Naive B cell (primary cell): ENCODE results near the gene ESR1. TPM values are rescaled to one million over a fixed set of nuclear protein-coding genes. Genes with fewer than 3 reads are reported as not detected.

Experiments used
- ATAC-seq, 2 donors: fragments of 150-1000 bp; cut with Tn5 transposase; 2 replicates each; pipeline ENCODE4 v1.10.0; 2021; ENCODE audit warnings: low read depth in 2 of 2, mild to moderate bottlenecking in 2 of 2, moderate library complexity in 2 of 2
- DNase-seq: peaks from one replicate; pipeline ENCODE4 v3.0.0; 2022
- H3K27ac Mint-ChIP-seq, 6 donors: one replicate each; pipeline ENCODE4 v1.8.0; 2020 to 2022; ENCODE audit warnings: mild to moderate bottlenecking in 6 of 6, mixed read lengths in 6 of 6, moderate library complexity in 5 of 6, inconsistent platforms in 2 of 6
- H3K27me3 Mint-ChIP-seq, 3 donors: one replicate each; pipeline ENCODE4 v1.8.0; 2021 to 2022; ENCODE audit warnings: mixed read lengths in 3 of 3, mild to moderate bottlenecking in 1 of 3
- H3K36me3 Mint-ChIP-seq, 2 donors: one replicate each; pipeline ENCODE4 v1.8.0; 2020 to 2022; ENCODE audit warnings: mixed read lengths in 2 of 2, inconsistent platforms in 1 of 2, mild to moderate bottlenecking in 1 of 2
- H3K4me1 Mint-ChIP-seq, 3 donors: one replicate each; pipeline ENCODE4 v1.8.0; 2020 to 2022; ENCODE audit warnings: mixed read lengths in 3 of 3, inconsistent platforms in 1 of 3, mild to moderate bottlenecking in 1 of 3, moderate library complexity in 1 of 3
- H3K4me3 Mint-ChIP-seq, 8 donors: one replicate each; pipeline ENCODE4 v1.8.0; 2020 to 2022; ENCODE audit warnings: mild to moderate bottlenecking in 8 of 8, mixed read lengths in 8 of 8, moderate library complexity in 8 of 8, inconsistent platforms in 2 of 8
- H3K9me3 Mint-ChIP-seq, 7 donors: one replicate each; pipeline ENCODE4 v1.8.0; 2020 to 2022; ENCODE audit warnings: mixed read lengths in 7 of 7, mild to moderate bottlenecking in 5 of 7, inconsistent platforms in 2 of 7, moderate library complexity in 1 of 7
- polyA plus RNA-seq, 6 donors: library from polyadenylated mRNA; unstranded; fragments of 300-500 nt; fragmentation: Illumina TruSeq; gene quantifications; one replicate each; pipeline ENCODE4 v1.2.3, GENCODE V29; 2021; ENCODE audit warnings: low read depth in 6 of 6

The ESR1 gene
- under 1 TPM in 4 of 6 donors, not detected in 2; 0.06 to 0.26 (median 0.17) TPM for polyA plus RNA-seq

- peaks cover 15 to 27% (median 19%) of the 10 kb centered on the region in 3 donors for H3K4me1 Mint-ChIP-seq
Observed at GRCh38 chr6:151807513-151808370, at the start of gene ESR1. TSS of gene ESR1 (plus strand) at chr6:151807682. CDS start at chr6:151807913, 231 bp downstream.

GRCh38 chr6:151760486-151760885 is 47.0 kb upstream of the ESR1 start:
- H3K4me1 Mint-ChIP-seq = peaks cover 10 to 25% (median 17%) of the 10 kb centered on the region in 3 donors

More at GRCh38 chr6:151807513-151808370, at the start of gene ESR1:
- peak; percentile 72 to 73 for ATAC-seq
- peak; percentile 8 for DNase-seq
- H3K27me3 Mint-ChIP-seq = peaks cover 36 to 62% (median 40%) of the 10 kb centered on the region in 3 donors
- peaks cover 0 to 5% (median 2%) of the 10 kb centered on the region in 7 donors for H3K9me3 Mint-ChIP-seq
- peak within 1 kb of the TSS in 2 of 6 donors; percentile 25 to 65 for H3K27ac Mint-ChIP-seq
- H3K4me3 Mint-ChIP-seq = peak within 1 kb of the TSS; percentile 74 to 88 (median 83)
- H3K36me3 Mint-ChIP-seq = no peaks in the 10 kb centered on the region

GRCh38 chr6:151761851-151762250 is 45.6 kb upstream of the ESR1 start:
- Mint-ChIP-seq H3K36me3 (no peaks in the 10 kb centered on the region), H3K9me3 (no peaks in the 10 kb centered on the region), H3K27me3 (peaks cover 0 to 8% (median 8%) of the 10 kb centered on the region in 3 donors), H3K27ac (no peak overlapping the region), H3K4me1 (peaks cover 10 to 25% (median 17%) of the 10 kb centered on the region in 3 donors), H3K4me3 (no peak overlapping the region)
- ATAC-seq = no peak
- DNase-seq = no peak

More at GRCh38 chr6:151760486-151760885, 47.0 kb upstream of the ESR1 start:
- Mint-ChIP-seq H3K36me3 (no peaks in the 10 kb centered on the region), H3K27me3 (peaks cover 0 to 8% (median 6%) of the 10 kb centered on the region in 3 donors), H3K4me3 (peak overlapping the region in 1 of 8 donors; percentile 21), H3K9me3 (peaks cover 0 to 3% (median 0%) of the 10 kb centered on the region in 7 donors), H3K27ac (peak overlapping the region in 1 of 6 donors; percentile 39)
- DNase-seq = no peak
- no peak for ATAC-seq

- peaks cover 0 to 8% (median 8%) of the 10 kb centered on the region in 3 donors for H3K27me3 Mint-ChIP-seq
- no peak for DNase-seq
- peaks cover 10 to 16% (median 12%) of the 10 kb centered on the region in 3 donors for H3K4me1 Mint-ChIP-seq
- no peak for ATAC-seq
- no peaks in the 10 kb centered on the region for H3K36me3 Mint-ChIP-seq
- H3K4me3 Mint-ChIP-seq = no peak overlapping the region
- H3K27ac Mint-ChIP-seq = no peak overlapping the region
- no peaks in the 10 kb centered on the region for H3K9me3 Mint-ChIP-seq
Observed at GRCh38 chr6:151762817-151763216, 44.7 kb upstream of the ESR1 start.

GRCh38 chr6:151763303-151763702 is 44.2 kb upstream of the ESR1 start:
- DNase-seq (no peak), ATAC-seq (no peak)
- H3K9me3 Mint-ChIP-seq = no peaks in the 10 kb centered on the region
- peaks cover 0 to 8% (median 8%) of the 10 kb centered on the region in 3 donors for H3K27me3 Mint-ChIP-seq
- H3K4me3 Mint-ChIP-seq = no peak overlapping the region
- peak overlapping the region in 1 of 6 donors; percentile 72 for H3K27ac Mint-ChIP-seq
- H3K4me1 Mint-ChIP-seq = peaks cover 10 to 12% (median 11%) of the 10 kb centered on the region in 3 donors
- H3K36me3 Mint-ChIP-seq = no peaks in the 10 kb centered on the region

GRCh38 chr6:151763938-151764680 is 43.4 kb upstream of the ESR1 start:
- H3K27ac Mint-ChIP-seq = no peak overlapping the region

GRCh38 chr6:151765444-151765886 is 42.0 kb upstream of the ESR1 start:
- Mint-ChIP-seq H3K4me1 (peaks cover 10 to 12% (median 10%) of the 10 kb centered on the region in 3 donors), H3K4me3 (no peak overlapping the region), H3K27ac (no peak overlapping the region), H3K36me3 (no peaks in the 10 kb centered on the region), H3K9me3 (no peaks in the 10 kb centered on the region), H3K27me3 (peaks cover 6 to 18% (median 8%) of the 10 kb centered on the region in 3 donors)
- DNase-seq = peak; percentile 34
- ATAC-seq = peak; percentile 28 to 41

More at GRCh38 chr6:151763938-151764680, 43.4 kb upstream of the ESR1 start:
- Mint-ChIP-seq H3K4me3 (peak overlapping the region in 6 of 8 donors; percentile 1 to 69 (median 25)), H3K27me3 (peaks cover 0 to 10% (median 8%) of the 10 kb centered on the region in 3 donors), H3K4me1 (peaks cover 10 to 12% (median 10%) of the 10 kb centered on the region in 3 donors), H3K9me3 (no peaks in the 10 kb centered on the region), H3K36me3 (no peaks in the 10 kb centered on the region)
- DNase-seq = peak; percentile 7
- ATAC-seq = peak; percentile 86 to 87

GRCh38 chr6:151772446-151772845 is 35.0 kb upstream of the ESR1 start:
- Mint-ChIP-seq H3K9me3 (peaks cover 0 to 3% (median 0%) of the 10 kb centered on the region in 7 donors), H3K27ac (no peak overlapping the region), H3K4me3 (no peak overlapping the region)

GRCh38 chr6:151773382-151773781 is 34.1 kb upstream of the ESR1 start:
- DNase-seq = no peak
- peaks cover 0 to 3% (median 0%) of the 10 kb centered on the region in 7 donors for H3K9me3 Mint-ChIP-seq
- H3K27me3 Mint-ChIP-seq = peaks cover 4 to 10% (median 6%) of the 10 kb centered on the region in 3 donors
- ATAC-seq = no peak
- no peaks in the 10 kb centered on the region for H3K36me3 Mint-ChIP-seq
- H3K27ac Mint-ChIP-seq = no peak overlapping the region
- H3K4me3 Mint-ChIP-seq = no peak overlapping the region
- H3K4me1 Mint-ChIP-seq = no peaks in the 10 kb centered on the region

More at GRCh38 chr6:151772446-151772845, 35.0 kb upstream of the ESR1 start:
- H3K36me3 Mint-ChIP-seq = no peaks in the 10 kb centered on the region
- DNase-seq = no peak
- no peaks in the 10 kb centered on the region for H3K4me1 Mint-ChIP-seq
- no peak for ATAC-seq
- H3K27me3 Mint-ChIP-seq = peaks cover 4 to 10% (median 6%) of the 10 kb centered on the region in 3 donors

- no peak overlapping the region for H3K4me3 Mint-ChIP-seq
- ATAC-seq (no peak), DNase-seq (no peak)
- H3K9me3 Mint-ChIP-seq = peaks cover 0 to 14% (median 5%) of the 10 kb centered on the region in 7 donors
- H3K27ac Mint-ChIP-seq = no peak overlapping the region
- H3K36me3 Mint-ChIP-seq = no peaks in the 10 kb centered on the region
- H3K4me1 Mint-ChIP-seq = no peaks in the 10 kb centered on the region
- peaks cover 0 to 7% (median 0%) of the 10 kb centered on the region in 3 donors for H3K27me3 Mint-ChIP-seq
Observed at GRCh38 chr6:151782560-151782959, 24.9 kb upstream of the ESR1 start.

- H3K4me3 Mint-ChIP-seq = no peak overlapping the region
- no peaks in the 10 kb centered on the region for H3K4me1 Mint-ChIP-seq
- H3K27ac Mint-ChIP-seq = no peak overlapping the region
- H3K27me3 Mint-ChIP-seq = peaks cover 0 to 12% (median 0%) of the 10 kb centered on the region in 3 donors
- ATAC-seq = no peak
- H3K36me3 Mint-ChIP-seq = peaks cover 0 to 10% of the 10 kb centered on the region in 2 donors
- DNase-seq = no peak
- peaks cover 8 to 25% (median 11%) of the 10 kb centered on the region in 7 donors for H3K9me3 Mint-ChIP-seq
Observed at GRCh38 chr6:151783692-151784091, 23.8 kb upstream of the ESR1 start.

- ATAC-seq (no peak), DNase-seq (no peak)
- peaks cover 0 to 10% of the 10 kb centered on the region in 2 donors for H3K36me3 Mint-ChIP-seq
- peaks cover 8 to 19% (median 13%) of the 10 kb centered on the region in 7 donors for H3K9me3 Mint-ChIP-seq
- no peaks in the 10 kb centered on the region for H3K4me1 Mint-ChIP-seq
- no peak overlapping the region for H3K4me3 Mint-ChIP-seq
- H3K27me3 Mint-ChIP-seq = peaks cover 0 to 12% (median 0%) of the 10 kb centered on the region in 3 donors
- H3K27ac Mint-ChIP-seq = no peak overlapping the region
Observed at GRCh38 chr6:151784441-151785214, 22.9 kb upstream of the ESR1 start.
